ENCODE data around the gene PRPF19. TPM values are rescaled to one million over a fixed set of nuclear protein-coding genes. Genes with fewer than 3 reads are reported as not detected.

PRPF19 gene
- total RNA-seq, 1 donor from 2014 or later, result 61.9 TPM

DNA sequence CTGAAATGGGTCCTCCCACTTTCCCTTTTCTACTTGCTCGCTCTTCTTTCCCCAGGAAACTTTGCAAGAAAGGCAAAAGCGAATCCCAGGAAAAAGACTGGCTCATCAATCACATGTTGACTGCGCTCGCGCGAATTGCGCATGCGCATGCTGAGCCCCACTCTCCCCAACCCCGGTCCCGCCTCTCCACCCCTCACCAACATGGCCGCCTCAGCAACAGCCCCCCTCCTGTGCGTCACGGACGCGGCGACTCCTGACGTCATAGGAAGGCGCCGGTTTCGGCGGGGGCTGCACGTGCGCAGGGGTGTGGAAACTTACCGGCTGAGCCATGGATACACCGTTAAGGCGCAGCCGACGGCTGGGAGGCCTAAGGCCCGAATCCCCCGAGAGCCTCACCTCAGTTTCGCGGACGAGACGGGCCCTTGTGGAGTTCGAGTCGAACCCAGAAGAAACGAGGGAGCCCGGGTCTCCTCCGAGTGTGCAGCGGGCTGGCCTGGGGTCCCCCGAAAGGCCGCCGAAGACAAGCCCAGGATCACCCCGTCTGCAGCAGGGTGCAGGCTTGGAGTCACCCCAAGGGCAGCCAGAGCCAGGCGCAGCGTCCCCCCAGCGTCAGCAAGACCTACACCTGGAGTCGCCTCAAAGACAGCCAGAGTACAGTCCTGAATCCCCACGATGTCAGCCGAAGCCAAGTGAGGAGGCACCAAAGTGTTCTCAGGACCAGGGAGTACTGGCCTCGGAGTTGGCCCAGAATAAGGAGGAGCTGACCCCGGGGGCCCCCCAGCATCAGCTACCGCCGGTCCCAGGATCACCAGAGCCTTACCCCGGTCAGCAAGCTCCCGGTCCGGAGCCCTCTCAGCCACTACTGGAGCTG is 64.4 kb downstream of the PRPF19 start, which contains the start of gene CCDC86:
Gene CCDC86, plus strand, starts transcription at position 317 of the 871 bp plus-strand sequence. Its CDS starts 12 bp downstream, at position 329.
- Mint-ChIP-seq H3K4me1 (ENCODE audit: low read depth, unreplicated experiment) (peaks cover 37% of the 10 kb centered on the region), H3K27me3 (ENCODE audit: low read depth, unreplicated experiment) (peaks cover 8% of the 10 kb centered on the region), H3K36me3 (ENCODE audit: low read depth, unreplicated experiment) (peaks cover 1% of the 10 kb centered on the region), H3K27ac (ENCODE audit: unreplicated experiment) (peak within 1 kb of the TSS; percentile 91), H3K9me3 (ENCODE audit: unreplicated experiment) (no peaks in the 10 kb centered on the region), H3K4me3 (ENCODE audit: unreplicated experiment) (peak within 1 kb of the TSS; percentile 93)
- H3K9ac ChIP-seq (ENCODE audit: low read length), result peak within 1 kb of the TSS; percentile 89
- H3K36me3 ChIP-seq (ENCODE audit: insufficient read depth, low read length), result no peaks in the 10 kb centered on the region
- peak within 1 kb of the TSS; percentile 97 for H3K4me2 ChIP-seq (ENCODE audit: low read length)
- H3K4me1 ChIP-seq (ENCODE audit: insufficient read depth, low read length), result peaks cover 36% of the 10 kb centered on the region
- H3K27ac ChIP-seq (ENCODE audit: low read depth, low read length), result peak within 1 kb of the TSS; percentile 61
- TF ChIP-seq EZH2 (IDR thresholded peaks at IDR 0.05; ENCODE audit: insufficient read depth, low read length) (no peak), CTCF (IDR thresholded peaks at IDR 0.05; ENCODE audit: insufficient read depth, low read depth, low read length) (no peak)
- peak within 1 kb of the TSS; percentile 92 for H2AFZ ChIP-seq (ENCODE audit: low read depth, low read length)
- H4K20me1 ChIP-seq (ENCODE audit: insufficient read depth, low read length), result peaks cover 33% of the 10 kb centered on the region
- H3K4me3 ChIP-seq (ENCODE audit: insufficient read depth, low read depth, low read length), result peak within 1 kb of the TSS; percentile 78
- H3K27me3 ChIP-seq (ENCODE audit: insufficient read depth, low read length), result peaks cover 16% of the 10 kb centered on the region
- no peaks in the 10 kb centered on the region for H3K9me3 ChIP-seq (ENCODE audit: insufficient read depth, low read depth, low read length)
- peaks cover 47% of the 10 kb centered on the region for H3K79me2 ChIP-seq (ENCODE audit: insufficient read depth, low read length)
- FAIRE-seq (peak; percentile 9), DNase-seq (ENCODE audit: low read depth) (peak; percentile 79)

Other genes starting within 250 kb of the PRPF19 start
- gene MS4A8, start 207.0 kb downstream of the PRPF19 start, total RNA-seq, result not detected in 2 replicates
- gene MS4A18, start 181.9 kb downstream of the PRPF19 start, total RNA-seq, result not detected in 2 replicates
- gene MS4A15, start 149.7 kb downstream of the PRPF19 start, total RNA-seq, result not detected in 2 replicates
- not detected in 2 replicates for gene MS4A10, start 121.3 kb downstream of the PRPF19 start, total RNA-seq
- gene CCDC86, start 64.5 kb downstream of the PRPF19 start, total RNA-seq, result 42.3 and 51.4 TPM in 2 replicates
- gene PTGDR2, start 50.6 kb downstream of the PRPF19 start, total RNA-seq, result not detected in 2 replicates
- 0.43 TPM in 1 of 2 replicates, not detected in the other for gene ZP1, start 39.0 kb downstream of the PRPF19 start, total RNA-seq
- gene TMEM109, start 7.6 kb upstream of the PRPF19 start, total RNA-seq, result 72.8 and 72.9 TPM in 2 replicates
- gene TMEM132A, start 17.9 kb upstream of the PRPF19 start, total RNA-seq, result 117 TPM in 2 replicates
- 66.3 and 87.8 TPM in 2 replicates for gene SLC15A3, start 45.6 kb upstream of the PRPF19 start, total RNA-seq
- gene CD6, start 65.1 kb upstream of the PRPF19 start, total RNA-seq, result 0.39 and 0.58 TPM in 2 replicates
- gene CD5, start 195.9 kb upstream of the PRPF19 start, total RNA-seq, result not detected in 2 replicates

Data from astrocyte (in vitro differentiated cells and primary cell).